PFSK-1 (cell line): ENCODE data around the gene EFR3B.

Experiments used
- POLR2AphosphoS5 ChIP-seq: IDR thresholded peaks from 2 replicates; pipeline ENCODE4 v1.6.1; 2012; ENCODE audit warnings: low read depth, mild to moderate bottlenecking, control low read depth, low read length, moderate library complexity
- SIN3A ChIP-seq: IDR thresholded peaks from 2 replicates; pipeline ENCODE4 v1.6.1; 2012; ENCODE audit warnings: mild to moderate bottlenecking, low read length, moderate library complexity, borderline replicate concordance; ENCODE audit not compliant: insufficient read depth
- TAF1 ChIP-seq: IDR thresholded peaks from 2 replicates; pipeline ENCODE4 v1.6.1; 2012; ENCODE audit warnings: low read length, control low read depth, borderline replicate concordance; ENCODE audit not compliant: insufficient read depth
- TF ChIP-seq, protein P1 (sequence below), 2 experiments: IDR thresholded peaks; 2 replicates each; pipeline versions ENCODE4 v1.6.1 to v1.8.0; 2011 to 2012; ENCODE audit warnings: low read depth in 2 of 2, low read length in 2 of 2, control low read depth in 1 of 2, inconsistent platforms in 1 of 2, mild to moderate bottlenecking in 1 of 2, moderate library complexity in 1 of 2; ENCODE audit not compliant: insufficient read depth in 1 of 2

DNA sequence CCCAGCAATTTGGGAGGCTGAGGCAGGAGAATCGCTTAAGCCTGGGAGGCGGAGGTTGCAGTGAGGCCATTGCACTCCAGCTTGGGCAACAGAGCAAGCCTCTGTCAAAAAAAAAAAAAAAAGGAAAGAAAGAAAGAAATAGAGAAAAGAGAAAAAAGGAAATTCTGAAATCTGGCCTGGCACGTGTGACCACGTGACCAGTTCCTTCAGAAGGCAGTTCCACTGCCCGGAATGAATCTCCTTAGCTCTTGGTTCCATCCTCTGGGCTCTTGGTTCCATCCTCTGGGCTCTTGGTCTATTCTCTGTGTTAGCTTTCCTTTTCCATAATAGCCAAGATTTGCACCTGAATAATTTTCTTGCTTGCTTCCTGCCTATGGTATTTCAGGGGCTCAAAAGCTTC, 131.8 kb downstream of the EFR3B start:
- TF ChIP-seq POLR2AphosphoS5 = no peak
- no peak for TF ChIP-seq SIN3A
- TF ChIP-seq, protein P1, sequence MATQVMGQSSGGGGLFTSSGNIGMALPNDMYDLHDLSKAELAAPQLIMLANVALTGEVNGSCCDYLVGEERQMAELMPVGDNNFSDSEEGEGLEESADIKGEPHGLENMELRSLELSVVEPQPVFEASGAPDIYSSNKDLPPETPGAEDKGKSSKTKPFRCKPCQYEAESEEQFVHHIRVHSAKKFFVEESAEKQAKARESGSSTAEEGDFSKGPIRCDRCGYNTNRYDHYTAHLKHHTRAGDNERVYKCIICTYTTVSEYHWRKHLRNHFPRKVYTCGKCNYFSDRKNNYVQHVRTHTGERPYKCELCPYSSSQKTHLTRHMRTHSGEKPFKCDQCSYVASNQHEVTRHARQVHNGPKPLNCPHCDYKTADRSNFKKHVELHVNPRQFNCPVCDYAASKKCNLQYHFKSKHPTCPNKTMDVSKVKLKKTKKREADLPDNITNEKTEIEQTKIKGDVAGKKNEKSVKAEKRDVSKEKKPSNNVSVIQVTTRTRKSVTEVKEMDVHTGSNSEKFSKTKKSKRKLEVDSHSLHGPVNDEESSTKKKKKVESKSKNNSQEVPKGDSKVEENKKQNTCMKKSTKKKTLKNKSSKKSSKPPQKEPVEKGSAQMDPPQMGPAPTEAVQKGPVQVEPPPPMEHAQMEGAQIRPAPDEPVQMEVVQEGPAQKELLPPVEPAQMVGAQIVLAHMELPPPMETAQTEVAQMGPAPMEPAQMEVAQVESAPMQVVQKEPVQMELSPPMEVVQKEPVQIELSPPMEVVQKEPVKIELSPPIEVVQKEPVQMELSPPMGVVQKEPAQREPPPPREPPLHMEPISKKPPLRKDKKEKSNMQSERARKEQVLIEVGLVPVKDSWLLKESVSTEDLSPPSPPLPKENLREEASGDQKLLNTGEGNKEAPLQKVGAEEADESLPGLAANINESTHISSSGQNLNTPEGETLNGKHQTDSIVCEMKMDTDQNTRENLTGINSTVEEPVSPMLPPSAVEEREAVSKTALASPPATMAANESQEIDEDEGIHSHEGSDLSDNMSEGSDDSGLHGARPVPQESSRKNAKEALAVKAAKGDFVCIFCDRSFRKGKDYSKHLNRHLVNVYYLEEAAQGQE (IDR thresholded peaks at IDR 0.05; ENCODE audit: insufficient read depth in 1 of 2, low read depth in 2 of 2, low read length in 2 of 2) = no peak
- no peak for TF ChIP-seq TAF1
